Suprapubic skin (tissue), 4 donors: ENCODE measurements around the gene C4orf17. TPM values are rescaled to one million over a fixed set of nuclear protein-coding genes. Genes with fewer than 3 reads are reported as not detected.

Experiments
- DNase-seq, 2 donors: peaks; one replicate each; pipeline ENCODE4 v3.0.0-alpha.2; 2019; ENCODE audit warnings: low spot score in 2 of 2
- H3K27ac ChIP-seq: fragments of 200-600 bp; sonication (generic); one replicate; pipeline ENCODE4 v1.5.1; 2019
- H3K27me3 ChIP-seq: fragments of 200-600 bp; sonication (generic); one replicate; pipeline ENCODE4 v1.5.1; 2019
- H3K36me3 ChIP-seq: fragments of 200-600 bp; sonication (generic); one replicate; pipeline ENCODE4 v1.5.1; 2019
- H3K4me1 ChIP-seq: fragments of 200-600 bp; sonication (generic); one replicate; pipeline ENCODE4 v1.5.1; 2019
- H3K4me3 ChIP-seq: fragments of 200-600 bp; sonication (generic); one replicate; pipeline ENCODE4 v1.5.1; 2019; ENCODE audit warnings: mild to moderate bottlenecking
- H3K9me3 ChIP-seq: fragments of 200-600 bp; sonication (generic); one replicate; pipeline ENCODE4 v1.5.1; 2019
- POLR2A ChIP-seq, 2 donors: fragments of 450-650 bp; IDR thresholded peaks; one replicate each; pipeline ENCODE4 v1.6.1; 2017; ENCODE audit warnings: antibody characterized with exemption in 2 of 2, mild to moderate bottlenecking in 2 of 2, moderate library complexity in 2 of 2
- WGBS: methylation state at CpG from one replicate; pipeline ENCODE4 v1.1.5; 2018; 5-methylcytosine and 5-hydroxymethylcytosine counted together
- total RNA-seq, 4 donors: library from RNA; depleted of rRNA; stranded (reverse); fragments of >200 nt; gene quantifications; one replicate each; pipeline ENCODE4 v1.1.0, GENCODE V29; 2016

C4orf17 gene
- total RNA-seq, 4 donors from 2014 or later: not detected

GRCh38 chr4:99591757-99592156, 80.9 kb downstream of the C4orf17 start:
- Histone ChIP-seq H3K36me3 (no peaks in the 10 kb centered on the region), H3K27me3 (no peaks in the 10 kb centered on the region), H3K4me1 (no peaks in the 10 kb centered on the region), H3K4me3 (no peak overlapping the region), H3K9me3 (no peaks in the 10 kb centered on the region), H3K27ac (no peak overlapping the region)
- DNase-seq: no peak
- no peak for TF ChIP-seq POLR2A (IDR thresholded peaks at IDR 0.05)
- WGBS: 96% methylated on average over 3 of the region's 3 CpGs

Other genes with a start within 250 kb of the C4orf17 start
- not detected for gene ADH1A, start 220.0 kb upstream of the C4orf17 start, total RNA-seq
- 100 to 1,000 TPM in 3 of 4 donors, 10 to 100 TPM in 1; 72.9 to 318 (median 212) TPM for gene ADH1B, start 189.6 kb upstream of the C4orf17 start, total RNA-seq
- gene ADH1C, start 158.3 kb upstream of the C4orf17 start, total RNA-seq: 1 to 10 TPM in 1 of 4 donors, under 1 TPM in 2, not detected in 1; 0.36 to 1.6 (median 0.64) TPM
- 1 to 10 TPM in 2 of 4 donors, under 1 TPM in 2; 0.24 to 1.2 (median 0.76) TPM for gene ADH7, start 75.7 kb upstream of the C4orf17 start, total RNA-seq
- 1 to 10 TPM; 3.9 to 7.8 (median 5.8) TPM for gene TRMT10A, start 53.0 kb downstream of the C4orf17 start, total RNA-seq
- 1 to 10 TPM in 2 of 4 donors, under 1 TPM in 1, not detected in 1; 0.97 to 1.6 (median 1.3) TPM for gene MTTP, start 63.8 kb downstream of the C4orf17 start, total RNA-seq
- gene C4orf54, start 146.8 kb downstream of the C4orf17 start, total RNA-seq: not detected